DMS 273 (cell line): Measurements from ENCODE around the gene NOTO.

Experiments
- DNase-seq: peaks from one replicate; lab custom pipeline; 2025; ENCODE audit not compliant: unreplicated experiment; lab: John Stamatoyannopoulos, UW

Gene NOTO

GRCh38 chr2:73257021-73257420, 54.6 kb downstream of the NOTO start:
- DNase-seq = no peak

DNA sequence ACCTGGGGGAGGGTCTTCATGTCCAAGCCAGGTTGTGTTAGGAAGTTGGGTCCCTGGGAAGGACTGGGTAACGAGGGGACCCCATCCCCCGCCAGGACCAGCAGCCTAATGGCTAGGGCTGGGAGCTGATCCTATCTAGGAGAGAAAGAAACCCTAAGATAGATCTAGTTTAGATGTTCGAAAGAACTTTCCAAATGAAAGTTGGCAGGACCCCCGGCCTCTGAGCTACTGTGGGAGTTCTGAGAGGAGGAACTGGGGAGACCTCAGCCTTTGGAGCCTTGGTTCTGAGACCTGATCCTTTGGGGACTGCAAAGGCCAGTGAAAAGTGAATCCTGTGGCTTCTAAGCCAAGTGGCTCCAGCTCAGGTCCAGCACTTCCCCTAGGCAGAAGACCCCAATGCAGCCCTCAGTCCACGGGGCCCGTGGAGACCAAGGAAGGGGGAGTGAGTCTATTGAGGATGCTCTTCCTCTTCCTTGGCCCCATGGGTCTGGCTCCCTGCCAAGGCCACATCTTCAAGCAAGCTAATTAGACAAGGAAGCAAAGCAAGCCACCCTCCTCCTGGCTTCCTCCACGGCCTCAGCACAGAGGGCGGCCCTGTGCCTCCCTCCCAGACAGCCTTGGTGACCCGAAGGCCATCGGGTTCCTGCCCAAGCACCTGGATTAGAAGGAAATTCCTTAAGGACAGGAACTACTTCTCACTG, 55.2 kb downstream of the NOTO start:
- DNase-seq = no peak

DNA sequence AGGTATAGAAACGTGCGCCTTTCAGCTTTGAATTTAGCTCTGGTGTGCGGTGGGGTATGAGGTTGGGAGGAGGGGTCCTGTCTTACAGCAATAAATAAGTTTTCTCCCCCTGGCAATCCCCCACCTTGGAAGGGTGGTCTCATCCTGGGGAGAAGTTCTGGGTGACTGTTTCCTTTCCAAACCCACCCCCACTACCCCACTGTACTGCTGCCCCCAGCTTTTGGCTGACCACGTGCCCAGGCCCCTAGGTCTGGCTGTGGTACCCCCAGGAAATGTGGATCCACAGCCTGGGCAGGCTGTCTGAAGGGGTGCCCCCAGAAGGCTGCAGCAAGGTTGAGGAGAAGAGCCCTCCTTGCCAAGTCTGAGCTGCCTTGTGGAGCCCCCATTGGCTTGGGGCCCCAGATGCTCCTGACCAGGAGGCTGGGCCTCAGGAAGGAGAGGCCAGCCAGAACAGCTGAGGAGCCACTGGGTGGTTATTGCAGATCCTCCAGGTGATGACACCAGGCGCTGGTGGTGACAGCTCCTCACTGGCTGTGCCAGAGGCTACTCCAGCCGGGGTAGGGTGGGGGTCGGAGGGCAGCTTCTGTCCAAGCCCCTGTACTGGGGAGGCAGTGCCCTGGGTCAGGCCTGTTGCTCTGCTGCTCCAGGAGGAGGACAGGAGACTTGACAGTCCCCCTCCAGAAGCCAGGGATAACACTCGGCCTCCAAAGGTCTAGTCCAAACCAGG, 56.0 kb downstream of the NOTO start:
- DNase-seq = no peak

DNA sequence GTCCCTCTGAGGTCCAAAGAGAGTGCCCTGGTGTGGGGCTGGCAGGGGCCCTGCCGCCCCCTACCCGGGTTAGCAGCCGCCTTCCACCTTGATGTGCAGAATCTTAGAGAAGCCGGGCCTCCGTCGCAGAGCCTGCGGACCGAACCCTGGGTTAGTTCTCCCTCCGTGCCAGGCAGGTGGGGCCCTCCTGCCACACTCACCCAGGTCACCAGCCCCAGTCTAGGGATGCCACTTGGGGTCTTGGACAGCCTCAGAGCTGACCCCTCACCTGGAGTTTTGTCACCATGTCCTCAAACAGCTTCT, 56.5 kb downstream of the NOTO start:
- no peak for DNase-seq

- no peak for DNase-seq
Measured at GRCh38 chr2:73259276-73259675, 56.9 kb downstream of the NOTO start.

- no peak for DNase-seq
Measured at GRCh38 chr2:73259704-73260337, 57.4 kb downstream of the NOTO start.

- peak; percentile 66 for DNase-seq
Measured at GRCh38 chr2:73260338-73260984, 58.1 kb downstream of the NOTO start.
